ENCODE results near the gene COBL.

DNA sequence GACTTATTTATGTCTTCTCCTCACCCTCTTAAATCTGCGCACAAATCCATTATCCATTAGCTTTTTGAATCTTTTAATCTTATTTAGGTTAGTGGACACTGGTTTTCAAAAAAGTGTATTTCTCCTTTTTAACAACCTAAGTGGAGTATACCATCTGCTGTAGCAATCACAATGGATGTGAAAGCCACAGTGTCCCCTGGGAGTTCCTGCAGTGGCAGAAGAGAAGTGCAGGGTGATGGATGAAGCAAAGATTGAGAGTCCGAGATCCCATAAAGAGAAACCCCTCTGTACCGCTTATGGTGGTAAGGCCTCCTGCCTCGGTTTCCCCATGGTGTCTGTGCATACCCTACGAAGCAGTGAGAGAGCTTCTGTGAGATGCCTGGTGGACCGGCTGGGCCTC, 236.4 kb downstream of the COBL start:
- no peak for TF ChIP-seq SPI1 (IDR thresholded peaks at IDR 0.05; ENCODE audit: low read depth, low read length)
- no peak for TF ChIP-seq POLR2A (IDR thresholded peaks at IDR 0.05; ENCODE audit: low read depth, low read length)
- no peak for TF ChIP-seq POU2F2 (IDR thresholded peaks at IDR 0.05; ENCODE audit: low read depth, low read length)
